H1 (cell line): ENCODE measurements around the gene SLC37A2. TPM values are rescaled to one million over a fixed set of nuclear protein-coding genes. Genes with fewer than 3 reads are reported as not detected.

Experiments used
- CTCF ChIA-PET: fragments of 300-600 bp; sonication (Branson Sonifier 250); formaldehyde crosslinking; loops from one replicate; lab custom pipeline; 2021; ENCODE audit not compliant: partially characterized antibody; lab: Charles Lee
- POLR2A ChIA-PET: fragments of 300-600 bp; sonication (Branson Sonifier 250); formaldehyde crosslinking; loops from one replicate; lab custom pipeline; 2021; ENCODE audit warnings: inconsistent platforms; ENCODE audit not compliant: partially characterized antibody; lab: Charles Lee
- DNase-seq, 2 experiments: peaks; one replicate each; pipeline versions ENCODE4 v3.0.0 to v3.0.0-alpha.2; 2010 to 2022; ENCODE audit warnings: low spot score in 2 of 2, low read depth in 1 of 2, mixed read lengths in 1 of 2
- FAIRE-seq: peaks from 2 replicates; lab custom pipeline; 2011; peaks lifted over from hg19 to GRCh38; lab: Jason Lieb, UNC
- H2AFZ ChIP-seq: 2 replicates; pipeline ENCODE4 v1.8.1; 2012; ENCODE audit warnings: low read length, inconsistent platforms
- H2AK5ac ChIP-seq: 2 replicates; pipeline ENCODE4 v1.6.1; 2013; ENCODE audit warnings: low read depth, low read length
- H2BK120ac ChIP-seq: replicated peaks from 2 replicates; pipeline ENCODE3; 2013; ENCODE audit warnings: low read depth, low read length, inconsistent platforms
- H2BK12ac ChIP-seq: 2 replicates; pipeline ENCODE4 v1.6.1; 2013; ENCODE audit warnings: low read depth, low read length
- H2BK15ac ChIP-seq: 2 replicates; pipeline ENCODE4 v1.6.1; 2013; ENCODE audit warnings: low read length
- H2BK20ac ChIP-seq: 2 replicates; pipeline ENCODE4 v1.6.1; 2013; ENCODE audit warnings: low read length
- H2BK5ac ChIP-seq: 2 replicates; pipeline ENCODE4 v1.6.1; 2013; ENCODE audit warnings: low read depth, low read length
- H3K14ac ChIP-seq: 2 replicates; pipeline ENCODE4 v1.6.1; 2013; ENCODE audit warnings: inconsistent platforms; ENCODE audit not compliant: insufficient read length
- H3K18ac ChIP-seq: 2 replicates; pipeline ENCODE4 v1.6.1; 2013; ENCODE audit warnings: low read length; ENCODE audit errors: extremely low read depth
- H3K23ac ChIP-seq: 2 replicates; pipeline ENCODE4 v1.6.1; 2013; ENCODE audit warnings: inconsistent platforms; ENCODE audit not compliant: insufficient read length
- H3K23me2 ChIP-seq: 2 replicates; pipeline ENCODE4 v1.6.1; 2013; ENCODE audit warnings: low read depth, low read length
- H3K27ac ChIP-seq: 2 replicates; pipeline ENCODE4 v1.6.1; 2011; ENCODE audit warnings: low read depth, low read length, inconsistent platforms
- H3K27me3 ChIP-seq, 4 experiments: replicated peaks in 1 of 4; 1 replicate in 1 of 4; 2 replicates in 3 of 4; pipeline versions ENCODE4 v1.6.1 to v1.8.1; 2011 to 2013; ENCODE audit warnings: low read length in 3 of 4, mild to moderate bottlenecking in 3 of 4, inconsistent platforms in 2 of 4, mixed read lengths in 2 of 4, moderate library complexity in 1 of 4; ENCODE audit not compliant: control insufficient read depth in 3 of 4, insufficient read depth in 3 of 4; ENCODE audit errors: extremely low read depth in 1 of 4
- H3K36me3 ChIP-seq, 4 experiments: 2 replicates each; pipeline versions ENCODE4 v1.6.1 to v1.8.1; 2011 to 2013; ENCODE audit warnings: mild to moderate bottlenecking in 4 of 4, low read length in 3 of 4, moderate library complexity in 2 of 4, control low read depth in 1 of 4, inconsistent platforms in 1 of 4; ENCODE audit not compliant: insufficient read depth in 4 of 4, control insufficient read depth in 2 of 4
- H3K4ac ChIP-seq: replicated peaks from 2 replicates; pipeline ENCODE3; 2013; ENCODE audit warnings: low read length, low read depth, mixed read lengths, inconsistent platforms; ENCODE audit not compliant: insufficient read length
- H3K4me1 ChIP-seq, 4 experiments: replicated peaks in 1 of 4; 1 replicate in 1 of 4; 2 replicates in 3 of 4; pipeline versions ENCODE4 v1.6.1 to v1.8.1; 2011 to 2013; ENCODE audit warnings: low read length in 3 of 4, inconsistent platforms in 2 of 4, mixed read lengths in 1 of 4; ENCODE audit not compliant: insufficient read depth in 4 of 4, control insufficient read depth in 3 of 4
- H3K4me2 ChIP-seq, 2 experiments: 2 replicates each; pipeline versions ENCODE4 v1.6.1 to v1.8.1; 2011 to 2013; ENCODE audit warnings: low read depth in 2 of 2, low read length in 2 of 2, control low read depth in 1 of 2, inconsistent platforms in 1 of 2, mild to moderate bottlenecking in 1 of 2; ENCODE audit not compliant: insufficient read depth in 1 of 2
- H3K4me3 ChIP-seq, 4 experiments: fragments of 200-600, 300-600 bp in 1 of 4; sonication (generic), shearing (Covaris generic), sonication (Bioruptor Twin) in 1 of 4; 2 replicates each; pipeline versions ENCODE4 v1.5.1 to v1.8.1; 2011 to 2016; ENCODE audit warnings: low read length in 4 of 4, low read depth in 3 of 4, control low read depth in 2 of 4, inconsistent platforms in 2 of 4, mild to moderate bottlenecking in 2 of 4, mixed read lengths in 1 of 4, moderate library complexity in 1 of 4; ENCODE audit not compliant: insufficient read depth in 2 of 4; ENCODE audit errors: extremely low read depth in 1 of 4
- H3K56ac ChIP-seq: replicated peaks from 2 replicates; pipeline ENCODE3; 2013; ENCODE audit warnings: low read depth, mild to moderate bottlenecking, mixed read lengths, low read length, inconsistent platforms; ENCODE audit not compliant: insufficient read length
- H3K79me1 ChIP-seq: 2 replicates; pipeline ENCODE4 v1.6.1; 2013; ENCODE audit warnings: low read depth, low read length, control low read depth
- H3K79me2 ChIP-seq, 2 experiments: 2 replicates each; pipeline versions ENCODE4 v1.6.1 to v1.8.1; 2012 to 2013; ENCODE audit warnings: low read length in 2 of 2, mild to moderate bottlenecking in 2 of 2, inconsistent platforms in 1 of 2; ENCODE audit not compliant: insufficient read depth in 2 of 2, control insufficient read depth in 1 of 2
- H3K9ac ChIP-seq, 4 experiments: replicated peaks in 1 of 4; 1 replicate in 1 of 4; 2 replicates in 3 of 4; pipeline versions ENCODE4 v1.6.1 to v1.8.1; 2011 to 2013; ENCODE audit warnings: low read depth in 3 of 4, low read length in 3 of 4, control low read depth in 2 of 4, mild to moderate bottlenecking in 2 of 4, moderate library complexity in 2 of 4, inconsistent platforms in 1 of 4; ENCODE audit errors: extremely low read depth in 1 of 4
- H3K9me3 ChIP-seq, 2 experiments: 2 replicates each; pipeline versions ENCODE4 v1.6.1 to v1.8.1; 2012 to 2013; ENCODE audit warnings: mild to moderate bottlenecking in 2 of 2, moderate library complexity in 2 of 2, control low read depth in 1 of 2, inconsistent platforms in 1 of 2, low read depth in 1 of 2, low read length in 1 of 2, mixed read lengths in 1 of 2; ENCODE audit not compliant: insufficient read depth in 2 of 2
- H4K20me1 ChIP-seq, 2 experiments: replicated peaks in 1 of 2; 2 replicates each; pipeline versions ENCODE3 to v1.8.1; 2011 to 2013; ENCODE audit warnings: inconsistent platforms in 2 of 2, low read length in 2 of 2, mild to moderate bottlenecking in 1 of 2; ENCODE audit not compliant: insufficient read depth in 2 of 2, control insufficient read depth in 1 of 2
- H4K5ac ChIP-seq: 2 replicates; pipeline ENCODE4 v1.6.1; 2013; ENCODE audit warnings: low read length, low read depth, mixed read lengths, inconsistent platforms; ENCODE audit not compliant: insufficient read length
- H4K8ac ChIP-seq: 2 replicates; pipeline ENCODE4 v1.8.0; 2013; ENCODE audit warnings: mild to moderate bottlenecking, moderate library complexity, low read length, inconsistent platforms; ENCODE audit not compliant: insufficient read depth; ENCODE audit errors: extremely low read depth
- H4K91ac ChIP-seq: replicated peaks from 2 replicates; pipeline ENCODE3; 2013; ENCODE audit warnings: low read length, mixed read lengths, inconsistent platforms; ENCODE audit not compliant: insufficient read length
- JUN ChIP-seq: IDR thresholded peaks from 2 replicates; pipeline ENCODE4 v1.6.1; 2011; ENCODE audit warnings: low read depth, mild to moderate bottlenecking, improper control_type of control experiment, low read length
- RAD21 ChIP-seq, 2 experiments: IDR thresholded peaks in 1 of 2; conservative IDR thresholded peaks in 1 of 2; 2 replicates each; pipeline ENCODE4 v1.6.1; 2011; ENCODE audit warnings: low read depth in 2 of 2, low read length in 2 of 2, improper control_type of control experiment in 1 of 2, inconsistent platforms in 1 of 2, mild to moderate bottlenecking in 1 of 2, moderate library complexity in 1 of 2
- WGBS, 2 experiments: shearing (Covaris generic) in 1 of 2; methylation state at CpG; one replicate each; pipeline versions ENCODE4 v1.1.6 to v1.1.7; 2013 to 2015; ENCODE audit warnings: low lambda C conversion rate in 2 of 2, mixed read lengths in 2 of 2, inconsistent platforms in 1 of 2, low coverage in 1 of 2, missing lambda C conversion rate in 1 of 2; ENCODE audit not compliant: insufficient replicate concordance in 2 of 2, insufficient coverage in 1 of 2, insufficient read length in 1 of 2; ENCODE audit errors: extremely low coverage in 1 of 2, missing lambda C conversion rate in 1 of 2; 5-methylcytosine and 5-hydroxymethylcytosine counted together
- polyA plus RNA-seq, 7 experiments: library from polyadenylated mRNA; depleted of rRNA in 3 of 7; stranded (reverse) in 5 of 7; unstranded in 2 of 7; fragments of >200 nt in 5 of 7; fragments of 200-250 nt in 2 of 7; gene quantifications; 1 replicate in 5 of 7; 2 replicates in 1 of 7; 4 replicates in 1 of 7; pipeline versions ENCODE4 v1.2.1 to v1.2.3, GENCODE V29; 2011 to 2013; ENCODE audit warnings: missing spikeins in 2 of 7, mixed read lengths in 2 of 7
- total RNA-seq: library from RNA; stranded (reverse); fragmentation: NEBNext Ultra II Directional; extraction: Animal tissue kit (Norgen Biotek cat#: 25700); gene quantifications from 2 replicates; pipeline ENCODE4 v1.2.1, GENCODE V29; 2021
- TF ChIP-seq, protein P1 (sequence below), 3 experiments: IDR thresholded peaks; 1 replicate in 2 of 3; 2 replicates in 1 of 3; pipeline versions ENCODE4 v1.5.1 to v1.6.1; 2011; ENCODE audit warnings: low read length in 3 of 3, mild to moderate bottlenecking in 3 of 3, inconsistent platforms in 2 of 3, low read depth in 1 of 3, moderate library complexity in 1 of 3; ENCODE audit not compliant: insufficient read depth in 1 of 3; ENCODE audit errors: control extremely low read depth in 1 of 3

Gene SLC37A2
- total and polyA plus RNA-seq, 2 of the 8 experiments (the other 6 are each of a cell fraction or from before 2014, with no cell fraction given), result 1.3 to 1.9 TPM

DNA sequence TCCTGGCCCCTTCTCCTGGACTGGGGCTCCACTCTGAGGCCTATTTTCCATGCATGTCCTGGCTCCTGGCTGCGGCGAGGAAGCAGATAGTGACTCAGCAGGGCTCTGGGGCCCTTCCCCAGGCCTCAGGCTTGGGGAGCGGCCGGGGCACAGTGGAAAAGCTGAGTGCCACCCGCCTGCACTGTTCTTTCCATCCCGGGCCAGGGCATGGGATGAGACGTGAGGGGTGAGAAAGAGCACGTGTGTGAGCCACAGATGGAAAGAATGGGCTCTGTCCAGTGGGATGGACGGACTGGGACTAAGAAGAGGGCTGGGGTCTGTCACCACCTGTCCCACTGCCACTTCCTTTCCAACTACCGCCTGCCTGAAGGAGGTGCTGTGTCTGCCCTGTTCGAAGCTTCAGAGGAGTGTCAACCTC lies 12.8 kb downstream of the SLC37A2 start:
- 0 out of 2 replicates have a peak overlapping the region, but pooled peaks have one; percentile 40 for H2AK5ac ChIP-seq
- H3K18ac ChIP-seq, result no peak overlapping the region
- peaks cover 0 to 5% (median 0%) of the 10 kb centered on the region in 4 experiments; a peak in 2 of 7 replicates for H3K4me1 ChIP-seq
- no peak overlapping the region for H3K27ac ChIP-seq
- no peak overlapping the region for H3K4ac ChIP-seq
- H3K36me3 ChIP-seq, result no peaks in the 10 kb centered on the region
- H4K91ac ChIP-seq, result no peak overlapping the region
- H3K56ac ChIP-seq, result no peak overlapping the region
- H3K79me2 ChIP-seq, result no peaks in the 10 kb centered on the region
- H3K23me2 ChIP-seq, result no peaks in the 10 kb centered on the region
- TF ChIP-seq JUN, result no peak
- TF ChIP-seq RAD21 (IDR thresholded peaks at IDR 0.05 in 1 of 2, conservative IDR thresholded peaks at IDR 0.05 in 1 of 2; ENCODE audit: low read depth in 2 of 2, low read length in 2 of 2), result 0 out of 4 replicates have a peak, but pooled peaks of 1 of the 2 experiments have one; percentile 10
- TF ChIP-seq, protein P1, sequence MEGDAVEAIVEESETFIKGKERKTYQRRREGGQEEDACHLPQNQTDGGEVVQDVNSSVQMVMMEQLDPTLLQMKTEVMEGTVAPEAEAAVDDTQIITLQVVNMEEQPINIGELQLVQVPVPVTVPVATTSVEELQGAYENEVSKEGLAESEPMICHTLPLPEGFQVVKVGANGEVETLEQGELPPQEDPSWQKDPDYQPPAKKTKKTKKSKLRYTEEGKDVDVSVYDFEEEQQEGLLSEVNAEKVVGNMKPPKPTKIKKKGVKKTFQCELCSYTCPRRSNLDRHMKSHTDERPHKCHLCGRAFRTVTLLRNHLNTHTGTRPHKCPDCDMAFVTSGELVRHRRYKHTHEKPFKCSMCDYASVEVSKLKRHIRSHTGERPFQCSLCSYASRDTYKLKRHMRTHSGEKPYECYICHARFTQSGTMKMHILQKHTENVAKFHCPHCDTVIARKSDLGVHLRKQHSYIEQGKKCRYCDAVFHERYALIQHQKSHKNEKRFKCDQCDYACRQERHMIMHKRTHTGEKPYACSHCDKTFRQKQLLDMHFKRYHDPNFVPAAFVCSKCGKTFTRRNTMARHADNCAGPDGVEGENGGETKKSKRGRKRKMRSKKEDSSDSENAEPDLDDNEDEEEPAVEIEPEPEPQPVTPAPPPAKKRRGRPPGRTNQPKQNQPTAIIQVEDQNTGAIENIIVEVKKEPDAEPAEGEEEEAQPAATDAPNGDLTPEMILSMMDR (IDR thresholded peaks at IDR 0.05; ENCODE audit: control extremely low read depth in 1 of 3, insufficient read depth in 1 of 3, low read depth in 1 of 3, low read length in 3 of 3), result peak; percentile 31 to 62 (median 47)
- POLR2A ChIA-PET, result no interaction called here
- H3K27me3 ChIP-seq, result no peaks in the 10 kb centered on the region; a peak in 1 of 7 replicates
- H3K14ac ChIP-seq, result no peak overlapping the region
- H2BK15ac ChIP-seq, result no peak overlapping the region
- peak overlapping the region; percentile 1; the same call in 1 of the 2 replicates for H4K8ac ChIP-seq
- no peak overlapping the region for H2BK12ac ChIP-seq
- no peak overlapping the region for H2BK20ac ChIP-seq
- no peak overlapping the region for H2BK120ac ChIP-seq
- CTCF ChIA-PET, result interaction anchor here (0.6 to 29.4 kb wide), 13 partner anchors 11 to 429 kb away, joined by 3 to 486 read pairs (median 4); no protein-coding TSS in a partner anchor
- H4K20me1 ChIP-seq, result no peaks in the 10 kb centered on the region
- H3K9me3 ChIP-seq, result no peaks in the 10 kb centered on the region
- peak in 1 of 2 experiments; percentile 44 for DNase-seq
- WGBS, 2 experiments, result 80% methylated on average over 11 of the region's 11 CpGs; no CpG with 5 or more reads in 1 of the 2 experiments
- H3K79me1 ChIP-seq, result no peaks in the 10 kb centered on the region; the same call in 1 of the 2 replicates
- no peak overlapping the region for H3K23ac ChIP-seq
- no peak overlapping the region for H2BK5ac ChIP-seq
- H3K4me2 ChIP-seq, result no peak overlapping the region
- no peak overlapping the region for H3K4me3 ChIP-seq
- FAIRE-seq, result no peak
- no peak overlapping the region for H3K9ac ChIP-seq
- no peak overlapping the region for H4K5ac ChIP-seq
- no peak overlapping the region for H2AFZ ChIP-seq
